Ramos (cell line): ENCODE measurements around the gene FUZ.

Source experiments
- in situ Hi-C: fragments of 300-500 bp; cut with MboI; formaldehyde crosslinking; loops from one replicate; pipeline ENCODE4 v1.14.3; 2022; ENCODE audit warnings: low sequenced_read_pairs; ENCODE audit not compliant: unreplicated experiment

FUZ gene

DNA sequence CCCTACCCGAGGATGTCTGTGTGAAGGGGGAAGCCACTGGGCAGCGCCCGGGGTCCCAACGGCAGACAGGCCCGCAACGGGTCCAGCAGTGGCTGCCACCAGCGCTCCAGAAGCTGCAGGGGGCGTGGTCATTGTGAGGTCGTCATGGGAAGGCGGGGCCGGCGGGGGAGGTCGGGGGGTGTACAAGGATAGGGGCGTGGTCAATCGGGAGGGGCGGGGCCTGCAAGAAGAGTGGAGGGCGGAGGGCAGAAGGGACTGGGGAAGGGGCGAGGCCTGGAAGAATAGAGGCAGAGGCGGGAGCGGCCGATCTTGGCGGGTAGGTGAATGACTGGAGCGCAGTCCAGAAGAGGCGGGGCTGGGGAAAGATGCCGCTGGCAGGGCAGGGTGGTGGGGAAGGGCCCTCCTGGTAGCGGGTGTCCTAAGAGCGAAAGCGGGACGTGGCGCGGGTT, 4.4 kb downstream of the FUZ start:
- in situ Hi-C loops = no loop called here

DNA sequence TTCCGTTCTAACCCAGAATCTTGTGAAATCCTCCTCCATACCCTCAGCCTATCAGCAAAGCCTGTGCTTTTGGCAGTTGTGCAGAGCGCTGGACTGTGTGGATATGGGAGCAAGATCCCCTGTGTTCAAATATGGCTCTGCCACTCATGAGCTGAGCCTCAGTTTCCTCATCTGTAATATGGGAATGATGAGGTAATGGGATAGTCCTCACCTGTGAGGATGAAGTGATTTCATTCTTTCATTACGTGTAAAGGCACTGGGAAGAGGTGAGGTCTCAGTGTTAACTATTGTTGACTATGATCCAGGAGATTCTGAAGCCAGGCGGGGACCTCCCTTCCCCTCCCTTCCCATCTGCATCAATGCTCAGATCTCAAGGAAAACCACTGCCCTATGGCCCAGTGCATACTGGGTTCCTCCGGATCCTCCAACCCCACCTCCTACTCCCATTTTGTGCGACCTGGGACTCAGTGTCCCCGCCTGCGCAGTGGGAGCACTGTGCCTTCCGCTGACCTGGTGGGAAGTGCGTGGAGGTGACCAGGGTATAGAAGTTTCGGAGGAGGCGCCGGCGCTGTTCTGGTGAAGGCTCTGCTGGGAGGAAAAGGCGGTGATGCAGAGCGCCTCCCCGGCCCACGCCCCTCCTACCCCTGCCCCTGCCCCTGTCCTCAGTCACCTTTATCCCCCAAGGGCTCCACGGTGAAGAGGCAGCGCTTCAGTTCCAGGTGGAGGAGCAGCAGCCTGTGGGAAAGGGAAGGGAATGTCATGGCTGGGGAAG, 5.0 kb downstream of the FUZ start:
- in situ Hi-C loops = no loop called here

DNA sequence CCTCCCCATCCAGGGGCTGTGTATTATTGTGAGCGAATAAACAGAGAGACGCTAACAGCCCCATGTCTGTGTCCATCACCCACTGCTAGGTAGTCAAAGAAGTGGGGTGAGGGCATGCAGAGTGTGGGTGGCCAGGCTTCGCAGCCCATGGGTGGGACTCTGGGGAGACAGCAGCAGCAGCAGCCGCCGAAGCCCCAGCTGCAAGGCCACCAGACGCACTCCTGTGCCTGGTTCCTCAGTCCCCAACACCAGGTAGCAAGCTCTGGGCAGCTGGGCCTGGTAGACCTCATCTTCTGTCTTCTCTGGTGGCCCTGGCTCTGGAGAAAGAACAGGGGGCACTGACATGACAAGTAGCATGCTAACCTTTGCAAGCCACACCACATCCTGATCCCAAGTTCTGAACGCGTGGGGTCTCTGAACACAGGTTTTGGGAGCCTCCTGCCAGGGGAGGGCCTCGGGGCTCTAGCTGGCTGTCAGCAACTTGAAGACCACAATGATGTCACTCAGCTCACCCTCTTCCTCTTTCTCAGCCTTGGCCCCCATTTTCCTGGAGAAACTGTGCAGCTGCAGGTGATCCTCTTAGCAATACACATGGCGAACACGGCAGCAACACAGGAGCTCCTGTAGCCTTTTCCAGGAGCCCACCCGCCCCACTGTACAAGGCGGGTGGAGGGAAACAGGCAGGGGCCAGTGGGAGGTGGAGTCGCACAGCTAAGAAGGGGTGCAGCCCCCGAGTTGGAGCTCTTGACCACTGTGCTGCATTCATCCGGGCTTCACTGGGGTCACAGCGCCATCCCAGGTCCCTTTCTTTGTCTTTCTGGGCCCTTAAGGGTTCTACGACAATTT, 5.8 kb downstream of the FUZ start:
- in situ Hi-C loops = no loop called here

DNA sequence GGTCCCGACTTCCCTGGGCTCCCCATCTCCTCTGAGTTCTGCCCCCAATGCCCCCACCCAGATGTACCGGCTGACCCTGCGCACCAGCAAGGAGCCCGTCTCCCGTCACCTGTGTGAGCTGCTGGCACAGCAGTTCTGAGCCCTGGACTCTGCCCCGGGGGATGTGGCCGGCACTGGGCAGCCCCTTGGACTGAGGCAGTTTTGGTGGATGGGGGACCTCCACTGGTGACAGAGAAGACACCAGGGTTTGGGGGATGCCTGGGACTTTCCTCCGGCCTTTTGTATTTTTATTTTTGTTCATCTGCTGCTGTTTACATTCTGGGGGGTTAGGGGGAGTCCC, 6.5 kb downstream of the FUZ start:
- in situ Hi-C loops = no loop called here

DNA sequence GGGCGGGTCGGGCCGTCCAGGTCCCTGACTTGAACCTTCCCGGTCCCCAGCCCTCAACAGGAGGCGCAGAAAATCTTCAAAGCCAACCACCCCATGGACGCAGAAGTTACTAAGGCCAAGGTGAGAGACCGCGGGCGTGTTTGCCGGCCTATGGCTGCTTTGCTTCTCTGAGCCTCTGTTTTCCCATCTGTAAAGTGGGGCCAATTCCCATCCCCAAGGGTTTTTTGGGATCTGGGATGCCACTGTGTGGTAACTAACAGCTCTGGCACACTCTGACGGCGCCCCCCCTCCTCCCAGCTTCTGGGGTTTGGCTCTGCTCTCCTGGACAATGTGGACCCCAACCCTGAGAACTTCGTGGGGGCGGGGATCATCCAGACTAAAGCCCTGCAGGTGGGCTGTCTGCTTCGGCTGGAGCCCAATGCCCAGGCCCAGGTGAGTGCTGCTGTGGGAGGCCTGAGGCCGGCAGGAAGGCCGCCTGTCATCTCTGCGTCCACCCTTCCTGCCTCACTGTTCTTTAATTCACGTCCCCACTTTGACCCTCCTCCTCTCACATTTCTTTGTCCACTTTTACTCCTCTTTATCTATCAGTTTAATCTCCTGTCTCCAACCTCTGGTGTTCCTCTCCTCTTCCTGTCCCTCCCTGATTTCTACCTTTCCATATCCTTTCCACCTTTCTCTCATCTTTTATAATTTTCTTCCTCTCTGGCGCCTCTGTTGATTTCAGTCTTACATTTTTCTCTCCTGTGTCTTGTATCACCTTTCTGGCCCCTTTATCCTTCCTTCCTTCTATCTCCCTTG, 7.1 kb downstream of the FUZ start:
- in situ Hi-C loops = no loop called here

DNA sequence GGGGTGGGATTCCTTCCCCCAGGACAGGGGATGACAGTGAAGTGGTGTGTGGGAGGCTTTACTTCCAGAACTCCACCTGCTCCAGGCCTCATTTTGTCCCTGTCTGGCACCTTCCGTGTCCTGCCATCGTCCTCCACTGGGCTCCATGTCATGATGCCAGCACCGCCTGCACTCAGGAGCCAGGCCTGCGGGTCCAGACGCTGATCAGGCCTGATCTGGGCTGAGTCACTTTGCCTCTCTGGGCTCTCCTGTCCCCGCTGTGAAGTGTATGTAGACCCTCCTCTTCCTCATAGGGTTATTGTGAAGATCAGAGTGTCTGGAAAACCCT, 9.6 kb downstream of the FUZ start:
- in situ Hi-C loops = no loop called here

DNA sequence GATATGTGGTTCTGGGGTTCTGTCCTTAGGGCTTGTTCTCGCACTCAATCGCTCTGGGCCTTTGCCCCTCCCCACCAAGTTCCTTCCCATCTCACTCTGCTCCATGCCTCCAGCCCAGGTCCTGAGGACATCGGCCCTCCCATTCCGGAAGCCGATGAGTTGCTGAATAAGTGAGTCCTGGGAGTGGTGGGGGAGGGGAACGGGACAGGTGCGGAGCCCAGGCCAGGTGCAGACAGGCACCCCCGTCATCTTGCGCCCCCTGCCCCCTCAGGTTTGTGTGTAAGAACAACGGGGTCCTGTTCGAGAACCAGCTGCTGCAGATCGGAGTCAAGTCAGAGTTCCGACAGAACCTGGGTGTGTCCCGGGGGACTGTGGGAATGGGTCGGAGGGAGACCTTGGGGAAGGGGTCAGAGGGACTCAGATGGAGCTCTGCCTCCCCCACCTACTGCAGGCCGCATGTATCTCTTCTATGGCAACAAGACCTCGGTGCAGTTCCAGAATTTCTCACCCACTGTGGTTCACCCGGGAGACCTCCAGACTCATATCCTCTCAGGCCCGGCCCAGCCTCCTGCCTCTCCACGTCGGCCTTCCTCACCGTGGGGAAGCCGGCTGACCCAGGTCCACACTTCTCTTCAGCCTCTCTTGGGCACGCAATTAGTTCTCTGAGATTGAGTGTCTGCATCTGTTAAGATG, 10.1 kb downstream of the FUZ start:
- in situ Hi-C loops = no loop called here

DNA sequence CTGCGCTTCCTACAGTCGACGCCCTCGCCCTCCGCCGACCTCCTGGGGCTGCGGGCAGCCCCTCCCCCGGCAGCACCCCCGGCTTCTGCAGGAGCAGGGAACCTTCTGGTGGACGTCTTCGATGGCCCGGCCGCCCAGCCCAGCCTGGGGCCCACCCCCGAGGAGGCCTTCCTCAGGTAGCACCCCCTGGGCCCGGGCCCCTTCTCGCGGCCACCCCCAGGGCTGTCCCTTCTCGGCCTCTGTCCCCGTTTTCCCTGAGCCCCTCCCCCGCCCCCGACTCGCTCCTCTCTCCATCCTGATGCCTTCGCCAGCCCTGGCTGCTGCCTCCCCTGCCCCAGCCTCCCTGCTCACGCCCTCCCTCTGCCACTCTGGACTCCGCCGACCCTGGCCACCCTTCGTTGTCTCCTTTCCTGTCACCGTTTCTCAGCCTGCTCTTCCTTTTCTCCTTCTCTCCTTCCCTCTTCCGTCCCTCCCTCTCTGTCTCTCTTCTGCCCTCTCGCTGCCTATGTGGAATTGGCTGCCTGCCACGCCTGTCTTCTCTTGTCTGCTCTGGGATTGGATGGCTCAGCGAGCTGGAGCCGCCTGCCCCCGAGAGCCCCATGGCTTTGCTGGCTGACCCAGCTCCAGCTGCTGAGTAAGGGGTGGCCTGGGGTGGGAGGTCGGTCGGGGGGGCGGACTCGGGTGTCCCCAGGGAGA, 11.0 kb downstream of the FUZ start:
- in situ Hi-C loops = no loop called here

DNA sequence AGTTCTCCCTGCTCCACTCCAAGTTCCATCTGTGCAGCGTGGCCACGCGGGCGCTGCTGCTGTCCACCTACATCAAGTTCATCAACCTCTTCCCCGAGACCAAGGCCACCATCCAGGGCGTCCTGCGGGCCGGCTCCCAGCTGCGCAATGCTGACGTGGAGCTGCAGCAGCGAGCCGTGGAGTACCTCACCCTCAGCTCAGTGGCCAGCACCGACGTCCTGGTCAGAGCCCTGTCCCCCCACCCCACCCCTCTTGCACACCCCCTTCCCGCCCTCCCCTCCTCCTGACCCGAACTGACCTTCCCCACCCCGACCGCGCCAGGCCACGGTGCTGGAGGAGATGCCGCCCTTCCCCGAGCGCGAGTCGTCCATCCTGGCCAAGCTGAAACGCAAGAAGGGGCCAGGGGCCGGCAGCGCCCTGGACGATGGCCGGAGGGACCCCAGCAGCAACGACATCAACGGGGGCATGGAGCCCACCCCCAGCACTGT, 11.6 kb downstream of the FUZ start:
- in situ Hi-C loops = no loop called here

DNA sequence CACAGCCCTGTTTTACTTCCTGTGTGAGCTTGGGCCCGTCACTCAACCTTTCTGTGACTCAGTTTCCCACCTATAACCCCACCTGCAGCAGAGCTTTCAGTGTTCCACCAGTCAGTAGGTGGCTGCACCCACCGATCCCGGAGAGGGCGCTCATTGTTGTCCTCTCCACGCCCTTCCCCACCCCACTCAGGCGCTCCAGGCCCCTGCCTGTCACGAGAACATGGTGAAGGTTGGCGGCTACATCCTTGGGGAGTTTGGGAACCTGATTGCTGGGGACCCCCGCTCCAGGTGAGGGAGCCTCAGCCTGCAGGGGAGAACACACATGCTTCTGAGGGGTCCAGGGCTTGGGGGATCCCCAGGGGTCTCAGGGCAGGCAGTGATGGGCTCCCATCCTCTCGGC, 12.3 kb downstream of the FUZ start:
- in situ Hi-C loops = no loop called here

DNA sequence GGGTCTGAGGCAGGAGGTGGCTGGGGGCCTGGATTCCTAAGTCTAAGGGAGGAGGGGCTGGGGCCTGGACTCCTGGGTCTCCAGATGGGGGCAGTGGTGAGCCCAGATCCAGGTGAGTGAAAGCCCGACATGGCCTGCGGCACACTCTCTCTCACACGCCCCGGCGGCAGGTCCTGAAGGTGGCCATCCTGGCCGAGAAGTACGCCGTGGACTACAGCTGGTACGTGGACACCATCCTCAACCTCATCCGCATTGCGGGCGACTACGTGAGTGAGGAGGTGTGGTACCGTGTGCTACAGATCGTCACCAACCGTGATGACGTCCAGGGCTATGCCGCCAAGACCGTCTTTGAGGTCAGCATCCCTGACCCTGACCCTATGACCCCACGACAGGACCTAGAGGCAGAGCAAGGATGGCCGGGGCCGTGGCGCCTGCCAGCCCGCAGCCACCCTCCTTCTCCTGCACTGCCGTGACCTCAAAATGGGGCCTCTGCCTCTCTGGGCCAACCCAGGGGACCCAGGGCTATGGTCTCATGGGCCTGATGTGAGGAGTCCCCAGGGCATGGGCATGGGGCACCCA, 13.2 kb downstream of the FUZ start:
- in situ Hi-C loops = no loop called here

DNA sequence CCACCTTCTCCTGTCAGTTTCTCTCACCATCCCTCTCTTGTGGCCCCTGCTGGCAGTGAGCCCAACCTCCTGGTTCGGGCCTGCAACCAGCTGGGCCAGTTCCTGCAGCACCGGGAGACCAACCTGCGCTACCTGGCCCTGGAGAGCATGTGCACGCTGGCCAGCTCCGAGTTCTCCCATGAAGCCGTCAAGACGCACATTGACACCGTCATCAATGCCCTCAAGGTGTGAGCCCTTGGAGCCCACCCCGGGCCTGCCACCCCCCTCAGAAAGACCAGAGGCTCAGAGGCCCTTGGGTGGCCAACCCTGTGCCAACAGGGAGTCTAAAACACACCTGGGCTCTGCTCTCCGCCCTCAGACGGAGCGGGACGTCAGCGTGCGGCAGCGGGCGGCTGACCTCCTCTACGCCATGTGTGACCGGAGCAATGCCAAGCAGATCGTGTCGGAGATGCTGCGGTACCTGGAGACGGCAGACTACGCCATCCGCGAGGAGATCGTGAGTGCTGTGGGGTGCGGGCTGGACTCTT, 13.8 kb downstream of the FUZ start:
- in situ Hi-C loops = no loop called here

DNA sequence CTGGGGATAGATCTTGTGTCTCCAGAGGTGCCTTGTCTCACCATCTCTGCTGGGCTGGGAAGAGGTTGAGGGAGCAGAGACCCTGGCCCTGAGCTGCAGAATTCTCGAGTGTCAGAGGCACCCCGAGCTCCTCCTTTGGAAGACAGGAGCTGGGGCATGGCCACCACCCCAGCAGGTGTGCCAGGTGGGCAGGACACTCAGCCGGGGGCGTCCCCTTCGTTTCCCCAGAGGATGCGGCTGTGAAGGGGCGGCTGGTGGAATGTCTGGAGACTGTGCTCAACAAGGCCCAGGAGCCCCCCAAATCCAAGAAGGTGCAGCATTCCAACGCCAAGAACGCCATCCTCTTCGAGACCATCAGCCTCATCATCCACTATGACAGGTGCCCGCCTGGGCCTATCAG, 14.5 kb downstream of the FUZ start:
- in situ Hi-C loops = no loop called here

DNA sequence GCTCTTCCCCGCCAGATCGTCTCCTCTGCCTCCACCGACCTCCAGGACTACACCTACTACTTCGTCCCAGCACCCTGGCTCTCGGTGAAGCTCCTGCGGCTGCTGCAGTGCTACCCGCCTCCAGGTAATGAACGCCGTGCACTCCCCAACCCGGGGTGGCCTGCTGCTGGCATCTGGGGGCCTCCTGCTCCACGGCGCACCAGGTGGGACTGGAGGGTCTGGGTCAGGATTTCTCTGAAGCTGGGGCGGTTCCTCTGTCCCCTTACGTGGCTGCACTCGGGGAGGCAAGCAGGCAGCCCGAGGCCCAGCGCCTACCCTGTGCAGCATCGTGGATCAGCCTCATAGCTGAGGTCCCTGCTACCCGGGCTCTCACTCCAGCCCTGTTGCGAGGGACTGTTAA, 17.5 kb downstream of the FUZ start:
- in situ Hi-C loops = no loop called here

DNA sequence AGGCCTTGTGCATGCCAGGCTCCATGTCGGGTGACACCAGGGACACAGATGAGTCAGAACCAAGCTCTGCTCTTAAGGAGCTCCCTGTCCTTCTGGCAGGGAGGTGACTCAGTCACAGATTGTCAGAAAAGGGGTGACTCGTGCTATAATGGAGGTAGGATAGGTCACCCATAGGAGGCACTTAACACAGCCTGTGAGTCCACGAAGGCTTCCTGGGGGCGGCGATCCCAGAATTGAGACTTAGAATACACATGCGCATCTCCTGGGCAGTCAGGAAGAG, 19.6 kb downstream of the FUZ start:
- in situ Hi-C loops = no loop called here

DNA sequence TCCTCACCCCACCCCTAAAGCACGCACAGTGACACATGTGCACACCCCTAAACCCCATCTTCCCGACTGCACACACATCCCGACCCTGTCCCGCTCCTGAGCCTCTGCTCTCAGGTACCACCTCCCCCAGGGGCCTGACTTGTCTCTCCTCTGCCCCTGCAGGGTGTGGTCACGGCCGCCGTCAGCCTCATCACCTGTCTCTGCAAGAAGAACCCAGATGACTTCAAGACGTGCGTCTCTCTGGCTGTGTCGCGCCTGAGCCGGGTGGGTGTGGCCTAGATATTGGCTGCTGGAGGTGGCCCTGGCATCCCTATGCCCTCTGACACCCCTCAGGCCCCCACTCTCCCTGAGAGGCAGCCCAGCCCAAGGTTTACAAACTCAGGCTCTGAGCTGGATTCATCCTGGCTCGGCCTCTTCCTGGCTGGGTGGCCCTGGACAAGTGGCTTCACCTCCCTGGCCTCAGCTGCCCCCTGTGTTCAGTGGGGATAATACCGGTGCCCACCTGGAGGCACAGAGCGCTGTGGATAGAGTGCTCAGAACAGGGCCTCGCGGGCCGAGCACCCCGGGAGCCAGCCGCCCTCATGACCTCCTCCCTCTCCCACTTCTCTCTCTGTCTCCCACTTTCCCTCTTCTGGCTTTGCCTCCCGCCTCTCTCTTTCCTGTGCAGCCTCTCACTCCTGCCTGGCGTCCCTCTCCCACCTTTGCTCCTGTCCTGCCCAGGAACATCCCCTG, 20.1 kb downstream of the FUZ start:
- in situ Hi-C loops = no loop called here

DNA sequence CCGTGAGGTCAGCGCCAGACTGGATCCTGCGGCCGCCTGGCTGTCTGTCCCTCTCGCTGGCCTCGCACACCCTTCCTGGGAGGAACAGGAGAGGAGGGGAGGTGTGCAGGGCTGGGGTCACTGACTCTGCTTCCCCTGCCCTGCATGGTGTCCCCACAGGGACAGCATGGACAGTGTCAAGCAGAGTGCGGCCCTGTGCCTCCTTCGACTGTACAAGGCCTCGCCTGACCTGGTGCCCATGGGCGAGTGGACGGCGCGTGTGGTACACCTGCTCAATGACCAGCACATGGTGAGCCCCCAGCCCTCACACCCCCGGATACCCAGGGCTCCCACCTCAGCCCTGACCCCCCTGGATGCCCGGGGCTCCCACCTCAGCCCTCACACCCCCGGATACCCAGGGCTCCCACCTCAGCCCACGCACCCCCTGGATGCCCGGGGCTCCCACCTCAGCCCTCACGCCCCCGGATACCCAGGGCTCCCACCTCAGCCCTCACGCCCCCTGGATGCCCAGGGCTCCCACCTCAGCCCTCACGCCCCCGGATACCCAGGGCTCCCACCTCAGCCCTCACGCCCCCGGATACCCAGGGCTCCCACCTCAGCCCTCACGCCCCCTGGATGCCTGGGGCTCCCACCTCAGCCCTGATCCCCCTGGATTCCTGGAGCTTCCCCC, 21.2 kb downstream of the FUZ start:
- in situ Hi-C loops = no loop called here

DNA sequence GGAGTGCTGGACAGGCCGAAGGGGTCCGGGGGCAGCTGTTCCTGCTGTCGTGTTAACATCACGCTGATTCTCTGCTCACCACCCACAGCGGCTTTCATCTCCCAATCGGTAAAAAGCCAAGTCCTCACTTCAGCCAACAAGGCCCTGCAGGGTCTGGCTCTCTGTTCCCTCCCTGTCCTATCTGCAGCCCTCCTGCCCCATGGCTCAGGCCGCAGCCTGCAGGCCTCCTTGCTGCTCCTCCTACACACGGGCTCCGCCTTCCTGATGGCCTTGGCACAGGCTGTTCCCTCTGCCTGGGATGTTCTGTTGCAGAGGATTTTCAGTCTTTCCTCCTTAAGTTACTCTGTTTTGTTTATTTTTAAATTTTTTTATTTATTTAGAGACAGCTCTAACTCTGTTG, 22.2 kb downstream of the FUZ start:
- in situ Hi-C loops = no loop called here
